Liver (tissue), 9 donors: ENCODE data around the gene CCDC71. TPM values are rescaled to one million over a fixed set of nuclear protein-coding genes. Genes with fewer than 3 reads are reported as not detected.
A peak's percentile ranks its signal among the peaks of the same experiment; 100 is the strongest.

ENCODE experiments used
- DNase-seq: peaks from one replicate; pipeline ENCODE4 v3.0.0-alpha.2; 2017; ENCODE audit warnings: low spot score
- H3K27ac ChIP-seq, 2 donors: one replicate each; pipeline ENCODE4 v1.7.0; 2013; ENCODE audit warnings: inconsistent platforms in 2 of 2, low read length in 2 of 2, control low read depth in 1 of 2, low read depth in 1 of 2, mild to moderate bottlenecking in 1 of 2
- H3K27me3 ChIP-seq, 4 donors: one replicate each; pipeline versions ENCODE4 v1.6.1 to v1.7.0; 2013; ENCODE audit warnings: low read length in 3 of 4, inconsistent platforms in 1 of 4, mild to moderate bottlenecking in 1 of 4, moderate library complexity in 1 of 4; ENCODE audit not compliant: control insufficient read depth in 4 of 4, insufficient read depth in 4 of 4
- H3K36me3 ChIP-seq, 4 donors: one replicate each; pipeline versions ENCODE4 v1.6.1 to v1.7.0; 2013; ENCODE audit warnings: low read length in 3 of 4, mild to moderate bottlenecking in 3 of 4, low read depth in 1 of 4, moderate library complexity in 1 of 4; ENCODE audit not compliant: control insufficient read depth in 4 of 4, insufficient read depth in 3 of 4
- H3K4me1 ChIP-seq, 4 donors: one replicate each; pipeline versions ENCODE4 v1.6.1 to v1.7.0; 2013; ENCODE audit warnings: low read length in 3 of 4, mild to moderate bottlenecking in 3 of 4, moderate library complexity in 1 of 4; ENCODE audit not compliant: control insufficient read depth in 4 of 4, insufficient read depth in 4 of 4
- H3K4me3 ChIP-seq, 3 donors: one replicate each; pipeline versions ENCODE4 v1.6.1 to v1.7.0; 2013; ENCODE audit warnings: low read length in 3 of 3, control low read depth in 1 of 3, low read depth in 1 of 3, mild to moderate bottlenecking in 1 of 3
- H3K9ac ChIP-seq, 2 donors: one replicate each; pipeline ENCODE4 v1.7.0; 2013; ENCODE audit warnings: low read length in 2 of 2, mild to moderate bottlenecking in 2 of 2, moderate library complexity in 2 of 2, control low read depth in 1 of 2, low read depth in 1 of 2
- H3K9me3 ChIP-seq, 4 donors: one replicate each; pipeline versions ENCODE4 v1.6.1 to v1.7.0; 2013; ENCODE audit warnings: low read length in 3 of 4; ENCODE audit not compliant: control insufficient read depth in 4 of 4
- EGR1 ChIP-seq, 2 donors: IDR thresholded peaks; 2 replicates each; pipeline ENCODE4 v1.6.1; 2016 to 2018; ENCODE audit warnings: antibody characterized with exemption in 2 of 2, low read depth in 2 of 2
- FOXA1 ChIP-seq: IDR thresholded peaks from 2 replicates; pipeline ENCODE4 v1.6.1; 2016; ENCODE audit warnings: antibody characterized with exemption
- FOXA2 ChIP-seq: IDR thresholded peaks from 2 replicates; pipeline ENCODE4 v1.6.1; 2016; ENCODE audit warnings: antibody characterized with exemption
- GABPA ChIP-seq, 2 donors: IDR thresholded peaks in 1 of 2; conservative IDR thresholded peaks in 1 of 2; 2 replicates each; pipeline ENCODE4 v1.6.1; 2016; ENCODE audit warnings: antibody characterized with exemption in 2 of 2, mild to moderate bottlenecking in 1 of 2, moderate library complexity in 1 of 2
- HNF4A ChIP-seq, 2 donors: conservative IDR thresholded peaks; 2 replicates each; pipeline ENCODE4 v1.6.1; 2016; ENCODE audit warnings: antibody characterized with exemption in 2 of 2, mild to moderate bottlenecking in 2 of 2
- HNF4G ChIP-seq: IDR thresholded peaks from 2 replicates; pipeline ENCODE4 v1.6.1; 2016; ENCODE audit warnings: antibody characterized with exemption
- JUND ChIP-seq, 2 donors: IDR thresholded peaks; 2 replicates each; pipeline ENCODE4 v1.6.1; 2016; ENCODE audit warnings: antibody characterized with exemption in 2 of 2
- MAX ChIP-seq: IDR thresholded peaks from 2 replicates; pipeline ENCODE4 v1.6.1; 2016; ENCODE audit warnings: antibody characterized with exemption
- NR2F2 ChIP-seq: IDR thresholded peaks from 2 replicates; pipeline ENCODE4 v1.6.1; 2016; ENCODE audit warnings: antibody characterized with exemption
- RAD21 ChIP-seq, 2 donors: IDR thresholded peaks; 2 replicates each; pipeline ENCODE4 v1.6.1; 2016; ENCODE audit warnings: antibody characterized with exemption in 2 of 2, mild to moderate bottlenecking in 2 of 2
- RXRA ChIP-seq, 2 donors: IDR thresholded peaks; 2 replicates each; pipeline ENCODE4 v1.6.1; 2017 to 2018; ENCODE audit warnings: antibody characterized with exemption in 2 of 2, mild to moderate bottlenecking in 1 of 2
- SP1 ChIP-seq: IDR thresholded peaks from 2 replicates; pipeline ENCODE4 v1.6.1; 2018; ENCODE audit warnings: antibody characterized with exemption, mild to moderate bottlenecking
- TAF1 ChIP-seq: conservative IDR thresholded peaks from 2 replicates; pipeline ENCODE4 v1.6.1; 2016; ENCODE audit warnings: antibody characterized with exemption, mild to moderate bottlenecking
- YY1 ChIP-seq: IDR thresholded peaks from 2 replicates; pipeline ENCODE4 v1.6.1; 2016; ENCODE audit warnings: antibody characterized with exemption, mild to moderate bottlenecking
- WGBS: extraction: QIAGEN DNeasy Blood & Tissue Kit; methylation state at CpG from one replicate; pipeline ENCODE4 v1.1.7; 2013; 5-methylcytosine and 5-hydroxymethylcytosine counted together
- polyA plus RNA-seq, 2 donors: library from polyadenylated mRNA; stranded (reverse) in 1 of 2; unstranded in 1 of 2; fragments of 200-250 nt in 1 of 2; fragments of >200 nt in 1 of 2; fragmentation: Nextera tagmentation in 1 of 2; extraction: Ambion mirVana in 1 of 2; gene quantifications; one replicate each; pipeline versions ENCODE4 v1.2.1 to v1.2.3, GENCODE V29; 2013 to 2015
- total RNA-seq, 2 donors: library from RNA; depleted of rRNA; stranded (reverse); fragments of >200 nt; gene quantifications; one replicate each; pipeline ENCODE4 v1.2.3, GENCODE V29; 2014
- TF ChIP-seq, protein P1 (sequence below): fragments of 150-350 bp; IDR thresholded peaks from 2 replicates; pipeline ENCODE4 v1.5.1; 2017; ENCODE audit warnings: improper control_type of control experiment, low read depth, low read length; ENCODE audit not compliant: missing input control
- TF ChIP-seq, protein P2 (sequence below): IDR thresholded peaks from 2 replicates; pipeline ENCODE4 v1.6.1; 2016; ENCODE audit warnings: antibody characterized with exemption, mild to moderate bottlenecking
- TF ChIP-seq, protein P3 (sequence below): IDR thresholded peaks from 2 replicates; pipeline ENCODE4 v1.6.1; 2016; ENCODE audit warnings: antibody characterized with exemption
- TF ChIP-seq, protein P4 (sequence below): IDR thresholded peaks from 2 replicates; pipeline ENCODE4 v1.6.1; 2016; ENCODE audit warnings: antibody characterized with exemption
- donor health status: healthy.
- donor health status: healthy.
- donor health status: healthy.
- donor health status: healthy.
- donor health status: healthy.

CCDC71 gene
- total and polyA plus RNA-seq, 4 donors: 1.1 to 10.7 (median 8.2) TPM

- Histone ChIP-seq H3K9me3 (no peaks in the 10 kb centered on the region), H3K36me3 (peaks cover 20 to 63% (median 37%) of the 10 kb centered on the region in 4 donors), H3K27me3 (no peaks in the 10 kb centered on the region), H3K4me1 (peaks cover 4 to 16% (median 13%) of the 10 kb centered on the region in 4 donors), H3K9ac (peak within 1 kb of the TSS; percentile 79 to 91), H3K27ac (peak within 1 kb of the TSS; percentile 83 to 89), H3K4me3 (peak within 1 kb of the TSS; percentile 90 to 94 (median 91))
- TF ChIP-seq, protein P1, sequence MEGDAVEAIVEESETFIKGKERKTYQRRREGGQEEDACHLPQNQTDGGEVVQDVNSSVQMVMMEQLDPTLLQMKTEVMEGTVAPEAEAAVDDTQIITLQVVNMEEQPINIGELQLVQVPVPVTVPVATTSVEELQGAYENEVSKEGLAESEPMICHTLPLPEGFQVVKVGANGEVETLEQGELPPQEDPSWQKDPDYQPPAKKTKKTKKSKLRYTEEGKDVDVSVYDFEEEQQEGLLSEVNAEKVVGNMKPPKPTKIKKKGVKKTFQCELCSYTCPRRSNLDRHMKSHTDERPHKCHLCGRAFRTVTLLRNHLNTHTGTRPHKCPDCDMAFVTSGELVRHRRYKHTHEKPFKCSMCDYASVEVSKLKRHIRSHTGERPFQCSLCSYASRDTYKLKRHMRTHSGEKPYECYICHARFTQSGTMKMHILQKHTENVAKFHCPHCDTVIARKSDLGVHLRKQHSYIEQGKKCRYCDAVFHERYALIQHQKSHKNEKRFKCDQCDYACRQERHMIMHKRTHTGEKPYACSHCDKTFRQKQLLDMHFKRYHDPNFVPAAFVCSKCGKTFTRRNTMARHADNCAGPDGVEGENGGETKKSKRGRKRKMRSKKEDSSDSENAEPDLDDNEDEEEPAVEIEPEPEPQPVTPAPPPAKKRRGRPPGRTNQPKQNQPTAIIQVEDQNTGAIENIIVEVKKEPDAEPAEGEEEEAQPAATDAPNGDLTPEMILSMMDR: no peak
- TF ChIP-seq EGR1 (IDR thresholded peaks at IDR 0.05; ENCODE audit: low read depth in 2 of 2) (peak in 1 of 2 donors; percentile 49), GABPA (IDR thresholded peaks at IDR 0.05 in 1 of 2, conservative IDR thresholded peaks at IDR 0.05 in 1 of 2) (peak; percentile 87 to 97), TAF1 (no peak), SP1 (peak; percentile 68)
- peak; percentile 94 for DNase-seq
- 1% methylated on average over 70 of the region's 70 CpGs for WGBS
These were observed 45.5 kb downstream of the CCDC71 start, which contains the start of gene USP19 for GRCh38 chr3:49120438-49121131. TSS of gene USP19 (minus strand) at chr3:49120823. CDS start at chr3:49119145, 1,678 bp downstream.

DNA sequence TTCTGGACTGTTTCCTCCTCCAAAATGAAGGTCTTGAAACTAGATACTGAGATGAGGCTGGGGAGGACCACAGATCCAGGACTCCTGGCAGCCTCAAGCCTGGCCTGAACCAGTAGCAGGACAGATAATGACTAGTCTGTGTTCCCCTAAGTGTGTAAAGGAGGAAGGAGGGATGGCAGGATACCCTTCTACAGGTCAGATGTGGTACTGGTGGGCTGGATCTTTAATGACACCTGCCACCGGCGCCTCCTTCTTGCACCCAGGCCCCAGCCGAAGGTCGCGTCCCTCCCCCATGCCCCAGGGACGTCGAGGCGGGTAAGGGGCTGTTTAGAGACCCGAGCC is 46.1 kb downstream of the CCDC71 start:
- Histone ChIP-seq H3K4me3 (peak overlapping the region; percentile 90 to 94 (median 91)), H3K36me3 (peaks cover 23 to 66% (median 40%) of the 10 kb centered on the region in 4 donors), H3K27ac (peak overlapping the region; percentile 83 to 89), H3K9ac (peak overlapping the region; percentile 79 to 91), H3K4me1 (peaks cover 4 to 16% (median 13%) of the 10 kb centered on the region in 4 donors), H3K9me3 (no peaks in the 10 kb centered on the region), H3K27me3 (no peaks in the 10 kb centered on the region)
- DNase-seq: no peak
- TF ChIP-seq, protein P1: no peak
- TF ChIP-seq NR2F2 (no peak), JUND (IDR thresholded peaks at IDR 0.05) (no peak), FOXA1 (no peak), FOXA2 (no peak), RAD21 (IDR thresholded peaks at IDR 0.05) (no peak), RXRA (IDR thresholded peaks at IDR 0.05) (no peak), SP1 (no peak), YY1 (no peak), MAX (no peak), HNF4A (conservative IDR thresholded peaks at IDR 0.05) (no peak), TAF1 (no peak), EGR1 (IDR thresholded peaks at IDR 0.05; ENCODE audit: low read depth in 2 of 2) (no peak), HNF4G (no peak), GABPA (IDR thresholded peaks at IDR 0.05 in 1 of 2, conservative IDR thresholded peaks at IDR 0.05 in 1 of 2) (no peak)
- TF ChIP-seq, protein P2, sequence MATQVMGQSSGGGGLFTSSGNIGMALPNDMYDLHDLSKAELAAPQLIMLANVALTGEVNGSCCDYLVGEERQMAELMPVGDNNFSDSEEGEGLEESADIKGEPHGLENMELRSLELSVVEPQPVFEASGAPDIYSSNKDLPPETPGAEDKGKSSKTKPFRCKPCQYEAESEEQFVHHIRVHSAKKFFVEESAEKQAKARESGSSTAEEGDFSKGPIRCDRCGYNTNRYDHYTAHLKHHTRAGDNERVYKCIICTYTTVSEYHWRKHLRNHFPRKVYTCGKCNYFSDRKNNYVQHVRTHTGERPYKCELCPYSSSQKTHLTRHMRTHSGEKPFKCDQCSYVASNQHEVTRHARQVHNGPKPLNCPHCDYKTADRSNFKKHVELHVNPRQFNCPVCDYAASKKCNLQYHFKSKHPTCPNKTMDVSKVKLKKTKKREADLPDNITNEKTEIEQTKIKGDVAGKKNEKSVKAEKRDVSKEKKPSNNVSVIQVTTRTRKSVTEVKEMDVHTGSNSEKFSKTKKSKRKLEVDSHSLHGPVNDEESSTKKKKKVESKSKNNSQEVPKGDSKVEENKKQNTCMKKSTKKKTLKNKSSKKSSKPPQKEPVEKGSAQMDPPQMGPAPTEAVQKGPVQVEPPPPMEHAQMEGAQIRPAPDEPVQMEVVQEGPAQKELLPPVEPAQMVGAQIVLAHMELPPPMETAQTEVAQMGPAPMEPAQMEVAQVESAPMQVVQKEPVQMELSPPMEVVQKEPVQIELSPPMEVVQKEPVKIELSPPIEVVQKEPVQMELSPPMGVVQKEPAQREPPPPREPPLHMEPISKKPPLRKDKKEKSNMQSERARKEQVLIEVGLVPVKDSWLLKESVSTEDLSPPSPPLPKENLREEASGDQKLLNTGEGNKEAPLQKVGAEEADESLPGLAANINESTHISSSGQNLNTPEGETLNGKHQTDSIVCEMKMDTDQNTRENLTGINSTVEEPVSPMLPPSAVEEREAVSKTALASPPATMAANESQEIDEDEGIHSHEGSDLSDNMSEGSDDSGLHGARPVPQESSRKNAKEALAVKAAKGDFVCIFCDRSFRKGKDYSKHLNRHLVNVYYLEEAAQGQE: no peak
- TF ChIP-seq, protein P3, sequence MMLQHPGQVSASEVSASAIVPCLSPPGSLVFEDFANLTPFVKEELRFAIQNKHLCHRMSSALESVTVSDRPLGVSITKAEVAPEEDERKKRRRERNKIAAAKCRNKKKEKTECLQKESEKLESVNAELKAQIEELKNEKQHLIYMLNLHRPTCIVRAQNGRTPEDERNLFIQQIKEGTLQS: no peak
- TF ChIP-seq, protein P4, sequence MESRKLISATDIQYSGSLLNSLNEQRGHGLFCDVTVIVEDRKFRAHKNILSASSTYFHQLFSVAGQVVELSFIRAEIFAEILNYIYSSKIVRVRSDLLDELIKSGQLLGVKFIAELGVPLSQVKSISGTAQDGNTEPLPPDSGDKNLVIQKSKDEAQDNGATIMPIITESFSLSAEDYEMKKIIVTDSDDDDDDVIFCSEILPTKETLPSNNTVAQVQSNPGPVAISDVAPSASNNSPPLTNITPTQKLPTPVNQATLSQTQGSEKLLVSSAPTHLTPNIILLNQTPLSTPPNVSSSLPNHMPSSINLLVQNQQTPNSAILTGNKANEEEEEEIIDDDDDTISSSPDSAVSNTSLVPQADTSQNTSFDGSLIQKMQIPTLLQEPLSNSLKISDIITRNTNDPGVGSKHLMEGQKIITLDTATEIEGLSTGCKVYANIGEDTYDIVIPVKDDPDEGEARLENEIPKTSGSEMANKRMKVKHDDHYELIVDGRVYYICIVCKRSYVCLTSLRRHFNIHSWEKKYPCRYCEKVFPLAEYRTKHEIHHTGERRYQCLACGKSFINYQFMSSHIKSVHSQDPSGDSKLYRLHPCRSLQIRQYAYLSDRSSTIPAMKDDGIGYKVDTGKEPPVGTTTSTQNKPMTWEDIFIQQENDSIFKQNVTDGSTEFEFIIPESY: no peak
- 0% methylated on average over 9 of the region's 9 CpGs for WGBS
